ENCODE data around the gene HAPLN2.
"Not testable (repeated sequence)": the region's sequence is repeated elsewhere in the genome, so short reads cannot be mapped to it uniquely, and the experiment has no call there.

Gene HAPLN2

GRCh38 chr1:156623946-156624813 lies 5.0 kb downstream of the HAPLN2 start:
- DNase-seq, result peak; percentile 48

- no peak for DNase-seq
Measured at GRCh38 chr1:156624814-156625435, 5.7 kb downstream of the HAPLN2 start.

- DNase-seq, result peak; percentile 70
Measured at GRCh38 chr1:156625436-156626078, 6.3 kb downstream of the HAPLN2 start.

GRCh38 chr1:156626079-156626438 lies 6.8 kb downstream of the HAPLN2 start:
- DNase-seq, result no peak

GRCh38 chr1:156627313-156627880 lies 8.2 kb downstream of the HAPLN2 start:
- no peak for DNase-seq

GRCh38 chr1:156629823-156630449 lies 10.7 kb downstream of the HAPLN2 start:
- DNase-seq, result no peak

GRCh38 chr1:156631152-156631551 lies 11.9 kb downstream of the HAPLN2 start:
- DNase-seq, result not testable (repeated sequence)

- no peak for DNase-seq
Measured at GRCh38 chr1:156632355-156632754, 13.1 kb downstream of the HAPLN2 start.

GRCh38 chr1:156638189-156638985 lies 19.2 kb downstream of the HAPLN2 start:
- no peak for DNase-seq

GRCh38 chr1:156639601-156640101 lies 20.4 kb downstream of the HAPLN2 start:
- DNase-seq, result no peak

- no peak for DNase-seq
Measured at GRCh38 chr1:156640842-156641706, 21.9 kb downstream of the HAPLN2 start.

GRCh38 chr1:156641761-156642264 lies 22.6 kb downstream of the HAPLN2 start, which contains the start of gene BCAN:
Gene BCAN (plus strand): TSS chr1:156642117. CDS start chr1:156646055, 3,938 bp downstream.
- DNase-seq, result no peak

GRCh38 chr1:156642265-156643048 lies 23.2 kb downstream of the HAPLN2 start:
- no peak for DNase-seq

- no peak for DNase-seq
Measured at GRCh38 chr1:156643049-156643777, 24.0 kb downstream of the HAPLN2 start.

- no peak for DNase-seq
Measured at GRCh38 chr1:156643778-156644092, 24.5 kb downstream of the HAPLN2 start.

- no peak for DNase-seq
Measured at GRCh38 chr1:156644146-156644545, 24.9 kb downstream of the HAPLN2 start.

- DNase-seq, result no peak
Measured at GRCh38 chr1:156644640-156645039, 25.4 kb downstream of the HAPLN2 start.

GRCh38 chr1:156645056-156645455 lies 25.8 kb downstream of the HAPLN2 start:
- DNase-seq, result no peak

GRCh38 chr1:156645666-156646065 lies 26.5 kb downstream of the HAPLN2 start:
- DNase-seq, result no peak

Measured in stimulated activated CD4-positive, alpha-beta T cell treated with anti-CD3 and anti-CD28 coated beads, Interleukin-12 subunit alpha, Interleukin-12 subunit beta, amount 100 ng/mL, for 4 hours (primary cell).